Fibroblast of peridontal ligament (primary cell): Measurements from ENCODE around the gene OR11H12.
"Not testable (repeated sequence)": the region's sequence is repeated elsewhere in the genome, so short reads cannot be mapped to it uniquely, and the experiment has no call there.

Source experiments
- DNase-seq: peaks from one replicate; pipeline ENCODE4 v3.0.0-alpha.2; 2010; ENCODE audit errors: extremely low read depth

OR11H12 gene, protein sequence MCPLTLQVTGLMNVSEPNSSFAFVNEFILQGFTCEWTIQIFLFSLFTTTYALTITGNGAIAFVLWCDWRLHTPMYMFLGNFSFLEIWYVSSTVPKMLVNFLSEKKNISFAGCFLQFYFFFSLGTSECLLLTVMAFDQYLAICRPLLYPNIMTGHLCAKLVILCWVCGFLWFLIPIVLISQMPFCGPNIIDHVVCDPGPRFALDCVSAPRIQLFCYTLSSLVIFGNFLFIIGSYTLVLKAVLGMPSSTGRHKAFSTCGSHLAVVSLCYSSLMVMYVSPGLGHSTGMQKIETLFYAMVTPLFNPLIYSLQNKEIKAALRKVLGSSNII

GRCh38 chr14:18600817-18601216 lies at the start of gene OR11H12:
OR11H12 (plus strand) TSS chr14:18601117; CDS start chr14:18601117, 0 bp downstream.
- not testable (repeated sequence) for DNase-seq

- DNase-seq = not testable (repeated sequence)
Measured at GRCh38 chr14:18582908-18583307, 18.0 kb upstream of the OR11H12 start.

GRCh38 chr14:18626610-18627213 lies 25.8 kb downstream of the OR11H12 start:
- DNase-seq = not testable (repeated sequence)

DNA sequence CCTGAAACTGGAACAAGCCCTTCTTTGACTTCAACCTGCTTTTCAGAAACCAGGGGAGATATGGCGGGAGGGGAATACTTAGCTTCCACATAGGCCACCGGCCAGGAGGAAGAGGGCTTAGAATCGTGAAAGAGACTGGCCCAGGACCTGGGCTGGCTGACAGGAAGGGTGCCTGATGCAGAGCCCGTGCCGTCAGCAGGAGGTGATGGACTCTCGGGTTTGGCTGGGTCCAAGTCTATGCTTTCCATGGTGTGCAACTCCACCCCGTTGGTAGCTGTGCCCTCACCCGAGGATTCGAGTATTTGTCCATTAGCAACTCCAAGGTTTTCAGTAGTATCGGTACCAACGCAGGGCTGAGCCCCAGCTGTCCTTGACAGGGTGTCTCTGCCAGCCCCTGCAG lies 35.1 kb downstream of the OR11H12 start:
- not testable (repeated sequence) for DNase-seq

DNA sequence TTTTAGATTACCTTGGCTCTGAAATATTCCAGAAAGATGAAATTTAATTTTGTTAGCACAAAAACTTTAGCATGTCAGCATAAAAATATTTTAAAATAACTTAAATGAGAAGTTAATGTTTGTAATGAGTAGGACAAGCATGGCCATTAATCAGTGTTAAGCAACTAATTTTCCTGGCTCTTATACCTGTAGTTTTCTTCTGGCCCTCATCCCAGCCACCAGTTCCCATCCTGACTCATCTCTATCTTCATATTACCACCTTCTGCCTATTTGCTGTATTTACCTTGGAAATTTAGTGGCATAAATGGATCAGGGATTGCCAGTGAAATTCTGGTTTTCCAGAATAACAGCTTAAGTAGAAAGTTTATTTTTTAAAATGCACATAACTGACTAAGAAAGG lies 37.1 kb downstream of the OR11H12 start:
- DNase-seq = not testable (repeated sequence)

DNA sequence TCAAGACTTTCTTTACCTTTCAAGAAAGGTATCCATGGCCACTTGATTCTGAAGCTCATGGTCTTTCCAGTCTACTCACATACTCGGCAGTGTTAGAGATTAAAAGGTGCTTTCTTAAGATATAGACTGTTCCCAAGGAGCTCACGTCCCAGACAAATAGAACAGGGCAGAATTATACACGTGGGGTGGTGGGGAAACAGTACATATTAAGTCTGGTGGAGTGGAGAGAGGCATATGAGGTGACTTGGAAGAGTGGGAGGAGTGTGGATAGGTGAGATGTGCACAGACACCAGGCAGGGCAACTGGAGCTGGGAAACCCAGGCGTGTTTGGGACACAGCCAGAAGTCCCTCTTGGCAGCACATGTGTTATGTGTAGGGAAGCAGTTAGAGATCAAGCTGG lies 37.9 kb downstream of the OR11H12 start:
- not testable (repeated sequence) for DNase-seq

DNA sequence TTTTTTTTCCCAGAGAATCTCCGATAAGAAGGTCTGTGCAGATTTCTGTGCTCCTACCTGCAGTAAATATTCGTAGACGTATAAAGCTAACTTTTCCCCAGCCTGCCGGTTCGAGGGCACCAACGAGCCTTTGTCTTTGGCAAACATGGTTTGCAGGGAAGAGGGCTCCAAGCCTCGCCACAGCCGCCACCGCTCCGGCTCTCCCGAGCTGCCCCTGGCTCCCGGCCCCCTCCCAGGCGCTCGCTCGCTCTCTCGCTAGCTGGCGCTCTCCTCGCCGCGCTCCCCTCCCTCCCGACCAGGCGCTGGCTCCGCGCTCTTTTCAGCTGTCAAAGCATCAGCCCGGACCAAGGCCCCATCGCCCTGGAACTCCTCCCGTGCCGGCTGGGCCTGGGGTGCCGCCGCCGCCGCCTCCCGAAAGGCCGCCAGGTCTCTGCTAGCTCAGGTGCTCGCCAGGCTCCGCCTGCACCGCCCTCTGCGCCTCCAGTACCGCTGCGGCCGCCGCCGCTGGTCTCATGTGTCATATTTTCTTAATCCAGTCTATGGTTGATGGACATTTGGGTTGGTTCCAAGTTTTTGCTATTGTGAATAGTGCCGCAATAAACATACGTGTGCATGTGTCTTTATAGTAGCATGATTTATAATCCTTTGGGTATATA lies 45.3 kb downstream of the OR11H12 start:
- DNase-seq = not testable (repeated sequence)
